SU-DHL-6 (cell line): ENCODE measurements around the gene RBFOX2.

Source experiments
- H2AFZ ChIP-seq: fragments of 200-600 bp; sonication (generic); 2 replicates; pipeline ENCODE4 v1.6.1; 2014; ENCODE audit warnings: low read depth, mild to moderate bottlenecking, moderate library complexity, mixed read lengths, antibody characterized with exemption, low read length; ENCODE audit not compliant: severe bottlenecking
- H3F3A ChIP-seq: fragments of 200-600 bp; shearing (Covaris generic); 2 replicates; pipeline ENCODE4 v1.6.0; 2016; ENCODE audit warnings: antibody characterized with exemption, mild to moderate bottlenecking; ENCODE audit not compliant: insufficient read depth
- H3K27ac ChIP-seq: fragments of 200-600 bp; sonication (generic); 2 replicates; pipeline ENCODE4 v1.5.1; 2016; ENCODE audit warnings: low read depth, mild to moderate bottlenecking, low read length, moderate library complexity, mixed read lengths
- H3K27me3 ChIP-seq: fragments of 200-600 bp; sonication (generic), shearing (Covaris generic); 2 replicates; pipeline ENCODE4 v1.6.0; 2014; ENCODE audit warnings: mild to moderate bottlenecking, low read length
- H3K36me3 ChIP-seq: fragments of 200-600 bp; sonication (generic); 2 replicates; pipeline ENCODE4 v1.6.1; 2014; ENCODE audit warnings: mild to moderate bottlenecking, low read length, mixed read lengths
- H3K4me2 ChIP-seq: fragments of 300-600, 200-600 bp; shearing (Covaris generic), sonication (generic); 2 replicates; pipeline ENCODE4 v1.6.0; 2014; ENCODE audit warnings: low read length, low read depth, mild to moderate bottlenecking; ENCODE audit not compliant: poor library complexity, severe bottlenecking
- H3K4me3 ChIP-seq: fragments of 200-600 bp; sonication (generic); 2 replicates; pipeline ENCODE4 v1.5.1; 2014; ENCODE audit warnings: antibody characterized with exemption, low read length, mild to moderate bottlenecking, mixed read lengths; ENCODE audit not compliant: insufficient read depth, poor library complexity, severe bottlenecking
- H3K79me2 ChIP-seq: fragments of 200-600 bp; sonication (generic); 2 replicates; pipeline ENCODE4 v1.6.1; 2014; ENCODE audit warnings: mild to moderate bottlenecking, low read length, moderate library complexity; ENCODE audit not compliant: insufficient read depth
- H3K9ac ChIP-seq: fragments of 200-600 bp; sonication (generic); 2 replicates; pipeline ENCODE4 v1.7.0; 2014; ENCODE audit warnings: mild to moderate bottlenecking, low read length
- H3K9me2 ChIP-seq: fragments of 200-600 bp; sonication (generic); replicated peaks from 2 replicates; pipeline ENCODE4 v1.6.1; 2014; ENCODE audit warnings: low read length; ENCODE audit not compliant: insufficient read depth
- H3K9me3 ChIP-seq: fragments of 200-600 bp; sonication (generic); 2 replicates; pipeline ENCODE4 v1.6.1; 2014; ENCODE audit warnings: low read length, mixed read lengths; ENCODE audit not compliant: insufficient read depth
- H4K20me1 ChIP-seq: fragments of 200-600 bp; sonication (generic); 2 replicates; pipeline ENCODE4 v1.6.1; 2014; ENCODE audit warnings: low read depth, mild to moderate bottlenecking, antibody characterized with exemption, low read length, moderate library complexity, mixed read lengths
- CTCF ChIP-seq: fragments of 200-600 bp; sonication (generic); IDR thresholded peaks from one replicate; pipeline ENCODE4 v1.5.1; 2017; ENCODE audit warnings: antibody characterized with exemption, mild to moderate bottlenecking, low read length, moderate library complexity; ENCODE audit not compliant: insufficient read depth, poor library complexity, severe bottlenecking
- EZH2phosphoT487 ChIP-seq: fragments of 200-600 bp; sonication (generic), shearing (Covaris generic); conservative IDR thresholded peaks from 2 replicates; pipeline ENCODE4 v1.6.1; 2018; ENCODE audit warnings: mild to moderate bottlenecking, antibody characterized with exemption, low read length, moderate library complexity, mixed read lengths

Gene RBFOX2

GRCh38 chr22:36053242-36054147 is 24.9 kb upstream of the RBFOX2 start:
- H3K79me2 ChIP-seq = no peaks in the 10 kb centered on the region
- H3K4me2 ChIP-seq = no peak overlapping the region
- H3K4me3 ChIP-seq = no peak overlapping the region
- no peak overlapping the region for H2AFZ ChIP-seq
- H3K9me3 ChIP-seq = no peaks in the 10 kb centered on the region
- no peaks in the 10 kb centered on the region for H3K36me3 ChIP-seq
- no peak overlapping the region for H3K27ac ChIP-seq
- no peaks in the 10 kb centered on the region for H3F3A ChIP-seq
- H3K27me3 ChIP-seq = no peaks in the 10 kb centered on the region
- H3K9ac ChIP-seq = no peak overlapping the region
- H3K9me2 ChIP-seq = no peaks in the 10 kb centered on the region
- TF ChIP-seq EZH2phosphoT487 (no peak), CTCF (no peak)
- H4K20me1 ChIP-seq = no peaks in the 10 kb centered on the region

- Histone ChIP-seq H2AFZ (no peak overlapping the region), H3K9me2 (no peaks in the 10 kb centered on the region), H3K36me3 (no peaks in the 10 kb centered on the region), H3K79me2 (no peaks in the 10 kb centered on the region), H3K9me3 (no peaks in the 10 kb centered on the region), H3K27me3 (no peaks in the 10 kb centered on the region), H3K27ac (no peak overlapping the region), H4K20me1 (no peaks in the 10 kb centered on the region), H3K9ac (no peak overlapping the region), H3K4me3 (no peak overlapping the region), H3K4me2 (no peak overlapping the region), H3F3A (no peaks in the 10 kb centered on the region)
- no peak for TF ChIP-seq EZH2phosphoT487
- no peak for TF ChIP-seq CTCF
Measured at GRCh38 chr22:36052505-36052941, 23.9 kb upstream of the RBFOX2 start.

GRCh38 chr22:36049678-36049997 is 21.0 kb upstream of the RBFOX2 start:
- TF ChIP-seq CTCF (no peak), EZH2phosphoT487 (no peak)
- no peaks in the 10 kb centered on the region for H4K20me1 ChIP-seq

More at GRCh38 chr22:36049678-36049997, 21.0 kb upstream of the RBFOX2 start:
- no peaks in the 10 kb centered on the region for H3K9me2 ChIP-seq
- no peaks in the 10 kb centered on the region for H3K27me3 ChIP-seq
- H3K4me3 ChIP-seq = no peak overlapping the region
- H3K36me3 ChIP-seq = no peaks in the 10 kb centered on the region
- H3K27ac ChIP-seq = no peak overlapping the region
- no peak overlapping the region for H2AFZ ChIP-seq
- H3K9me3 ChIP-seq = no peaks in the 10 kb centered on the region
- no peak overlapping the region for H3K4me2 ChIP-seq
- H3K79me2 ChIP-seq = no peaks in the 10 kb centered on the region
- no peak overlapping the region for H3K9ac ChIP-seq
- no peaks in the 10 kb centered on the region for H3F3A ChIP-seq
